ENCODE measurements around the gene BASP1. TPM values are rescaled to one million over a fixed set of nuclear protein-coding genes. Genes with fewer than 3 reads are reported as not detected.

Gene BASP1
- total RNA-seq, 6 donors from 2014 or later = 19.8 to 78.7 (median 32.9) TPM

GRCh38 chr5:17186256-17186655 lies 31.2 kb upstream of the BASP1 start:
- 69 to 100% methylated on average over 1 to 4 of the region's 4 CpGs for WGBS, 2 donors
- ATAC-seq (ENCODE audit: low FRiP score in 2 of 2) (no peak), DNase-seq (no peak)
- no peaks in the 10 kb centered on the region for H3K9me3 ChIP-seq
- no peaks in the 10 kb centered on the region for H3K27me3 ChIP-seq
- no peaks in the 10 kb centered on the region for H3K36me3 ChIP-seq
- TF ChIP-seq POLR2A (IDR thresholded peaks at IDR 0.05) (no peak), EP300 (IDR thresholded peaks at IDR 0.05) (no peak), CTCF (IDR thresholded peaks at IDR 0.05) (no peak), POLR2AphosphoS5 (IDR thresholded peaks at IDR 0.05) (no peak)
- no peak overlapping the region for H3K4me3 ChIP-seq
- peaks cover 15 to 39% (median 23%) of the 10 kb centered on the region in 4 donors for H3K4me1 ChIP-seq
- peak overlapping the region; percentile 35 to 56 (median 52) for H3K27ac ChIP-seq

- DNase-seq (no peak), ATAC-seq (ENCODE audit: low FRiP score in 2 of 2) (no peak)
- Histone ChIP-seq H3K9me3 (no peaks in the 10 kb centered on the region), H3K4me3 (no peak overlapping the region), H3K27me3 (no peaks in the 10 kb centered on the region), H3K27ac (peak overlapping the region; percentile 6 to 73 (median 27)), H3K36me3 (no peaks in the 10 kb centered on the region), H3K4me1 (peaks cover 15 to 34% (median 23%) of the 10 kb centered on the region in 4 donors)
- 80 to 83% methylated on average over 7 of the region's 7 CpGs for WGBS, 2 donors
- no peak for TF ChIP-seq POLR2A (IDR thresholded peaks at IDR 0.05)
- TF ChIP-seq CTCF (IDR thresholded peaks at IDR 0.05) = no peak
Measured at GRCh38 chr5:17187011-17187785, 30.2 kb upstream of the BASP1 start.

GRCh38 chr5:17187786-17188170 lies 29.7 kb upstream of the BASP1 start:
- WGBS, 2 donors = 86 to 93% methylated on average over 6 of the region's 6 CpGs
- Histone ChIP-seq H3K9me3 (no peaks in the 10 kb centered on the region), H3K27ac (peak overlapping the region in 3 of 4 donors; percentile 6 to 73 (median 14)), H3K4me1 (peaks cover 15 to 34% (median 23%) of the 10 kb centered on the region in 4 donors), H3K36me3 (no peaks in the 10 kb centered on the region), H3K4me3 (no peak overlapping the region), H3K27me3 (no peaks in the 10 kb centered on the region)
- TF ChIP-seq POLR2A (IDR thresholded peaks at IDR 0.05) (no peak), EP300 (IDR thresholded peaks at IDR 0.05) (no peak), POLR2AphosphoS5 (IDR thresholded peaks at IDR 0.05) (no peak), CTCF (IDR thresholded peaks at IDR 0.05) (no peak)
- DNase-seq (no peak), ATAC-seq (ENCODE audit: low FRiP score in 2 of 2) (no peak)

- H3K27ac ChIP-seq = peak overlapping the region in 2 of 4 donors; percentile 3 to 42
- peak; percentile 51 to 74 for ATAC-seq (ENCODE audit: low FRiP score in 2 of 2)
- no peaks in the 10 kb centered on the region for H3K36me3 ChIP-seq
- TF ChIP-seq CTCF (IDR thresholded peaks at IDR 0.05) (peak; percentile 64 to 83 (median 78)), POLR2A (IDR thresholded peaks at IDR 0.05) (no peak)
- no peaks in the 10 kb centered on the region for H3K9me3 ChIP-seq
- H3K4me3 ChIP-seq = no peak overlapping the region
- peaks cover 10 to 27% (median 22%) of the 10 kb centered on the region in 4 donors for H3K4me1 ChIP-seq
- H3K27me3 ChIP-seq = no peaks in the 10 kb centered on the region
- peak in 1 of 2 donors; percentile 76 for DNase-seq
- 19% methylated on average over 13 of the region's 13 CpGs for WGBS, 2 donors
Measured at GRCh38 chr5:17189381-17190036, 27.9 kb upstream of the BASP1 start.
